Measurements from ENCODE around the gene AP2A1.

GRCh38 chr19:49773663-49774350 is 7.0 kb downstream of the AP2A1 start:
- TF ChIP-seq EZH2 (IDR thresholded peaks at IDR 0.05; ENCODE audit: borderline replicate concordance, insufficient read depth, low read length, poor library complexity, severe bottlenecking) (no peak), CTCF (IDR thresholded peaks at IDR 0.05; ENCODE audit: poor library complexity, severe bottlenecking) (no peak), REST (IDR thresholded peaks at IDR 0.05; ENCODE audit: borderline replicate concordance) (no peak), TAF1 (IDR thresholded peaks at IDR 0.05; ENCODE audit: low read depth) (no peak), RAD21 (conservative IDR thresholded peaks at IDR 0.05) (no peak)

All from neural cell (in vitro differentiated cells).